Left lung (tissue), 10 donors: ENCODE measurements around the gene INHBC. TPM values are rescaled to one million over a fixed set of nuclear protein-coding genes. Genes with fewer than 3 reads are reported as not detected.

ENCODE experiments used
- ATAC-seq: fragments of 200-7000 bp; cut with Tn5 transposase; one replicate; pipeline ENCODE4 v1.9.1; 2020; ENCODE audit warnings: moderate library complexity
- DNase-seq, 4 donors: peaks; one replicate each; pipeline ENCODE4 v3.0.0-alpha.2; 2013 to 2020
- H3K27ac ChIP-seq, 2 donors: fragments of 200-600 bp; sonication (generic) in 1 of 2; one replicate each; pipeline versions ENCODE4 v1.5.0 to v1.8.0; 2020 to 2021
- H3K27me3 ChIP-seq, 2 donors: fragments of 200-600 bp; sonication (generic) in 1 of 2; one replicate each; pipeline versions ENCODE4 v1.5.0 to v1.8.0; 2020 to 2021
- H3K36me3 ChIP-seq, 2 donors: fragments of 200-600 bp; sonication (generic) in 1 of 2; one replicate each; pipeline versions ENCODE4 v1.5.0 to v1.8.0; 2020 to 2021
- H3K4me1 ChIP-seq, 2 donors: fragments of 200-600 bp; one replicate each; pipeline ENCODE4 v1.8.0; 2021
- H3K4me3 ChIP-seq, 2 donors: fragments of 200-600 bp; sonication (generic) in 1 of 2; one replicate each; pipeline versions ENCODE4 v1.5.0 to v1.8.0; 2020 to 2021; ENCODE audit warnings: mild to moderate bottlenecking in 1 of 2
- H3K9me3 ChIP-seq, 2 donors: fragments of 200-600 bp; sonication (generic) in 1 of 2; one replicate each; pipeline versions ENCODE4 v1.5.0 to v1.8.0; 2020 to 2021
- CTCF ChIP-seq, 2 donors: fragments of 200-600 bp; sonication (generic) in 1 of 2; IDR thresholded peaks; one replicate each; pipeline versions ENCODE4 v1.5.0 to v1.8.0; 2021; ENCODE audit warnings: antibody characterized with exemption in 2 of 2
- intact Hi-C, 2 donors: fragments of 100-400 bp; cut with DNase I; formaldehyde crosslinking; loops; one replicate each; pipeline versions ENCODE4 v1.11.2 to v1.14.2; 2022
- polyA plus RNA-seq, 6 donors: library from polyadenylated mRNA; unstranded; fragments of 120-200 nt; gene quantifications; one replicate each; pipeline ENCODE4 v1.2.1, GENCODE V29; 2013; ENCODE audit not compliant: insufficient read length in 6 of 6
- total RNA-seq, 2 donors: library from RNA; stranded (reverse); fragmentation: NEBNext Ultra II Directional; extraction: Animal tissue kit (Norgen Biotek cat#: 25700); gene quantifications; one replicate each; pipeline ENCODE4 v1.2.1, GENCODE V29; 2021
- donor health status: DM: no; HTN: yes; CAD: no.
- donor health status: DM: no; HTN: no; CAD: no.

Gene INHBC
- total and polyA plus RNA-seq, 8 donors: 0.16 to 0.29 (median 0.24) TPM; not detected in 3

- intact Hi-C loops: no loop called here
- ATAC-seq: no peak
- no peak for TF ChIP-seq CTCF (IDR thresholded peaks at IDR 0.05)
These were observed 63.5 kb downstream of the INHBC start for GRCh38 chr12:57498132-57498502.

GRCh38 chr12:57498571-57498970 is 64.0 kb downstream of the INHBC start:
- no peak overlapping the region for H3K4me3 ChIP-seq
- no peaks in the 10 kb centered on the region for H3K9me3 ChIP-seq
- H3K4me1 ChIP-seq: peaks cover 0 to 8% of the 10 kb centered on the region in 2 donors
- no peaks in the 10 kb centered on the region for H3K27me3 ChIP-seq
- no peak for TF ChIP-seq CTCF (IDR thresholded peaks at IDR 0.05)
- DNase-seq: no peak
- intact Hi-C loops: no loop called here
- no peak overlapping the region for H3K27ac ChIP-seq
- peaks cover 0 to 89% of the 10 kb centered on the region in 2 donors for H3K36me3 ChIP-seq
- no peak for ATAC-seq

More at GRCh38 chr12:57498132-57498502, 63.5 kb downstream of the INHBC start:
- Histone ChIP-seq H3K9me3 (no peaks in the 10 kb centered on the region), H3K36me3 (peaks cover 0 to 85% of the 10 kb centered on the region in 2 donors), H3K4me3 (no peak overlapping the region), H3K4me1 (peaks cover 0 to 8% of the 10 kb centered on the region in 2 donors), H3K27me3 (no peaks in the 10 kb centered on the region), H3K27ac (no peak overlapping the region)
- DNase-seq: no peak

GRCh38 chr12:57500213-57500612 is 65.6 kb downstream of the INHBC start:
- no peak for TF ChIP-seq CTCF (IDR thresholded peaks at IDR 0.05)
- Histone ChIP-seq H3K4me3 (no peak overlapping the region), H3K27me3 (no peaks in the 10 kb centered on the region), H3K9me3 (no peaks in the 10 kb centered on the region), H3K27ac (no peak overlapping the region), H3K36me3 (peaks cover 0 to 94% of the 10 kb centered on the region in 2 donors), H3K4me1 (peaks cover 0 to 8% of the 10 kb centered on the region in 2 donors)
- ATAC-seq (no peak), DNase-seq (no peak)
- intact Hi-C loops: no loop called here

Other genes starting within 250 kb of the INHBC start
- 1 to 10 TPM in 1 of 2 donors, under 1 TPM in 1; 0.93 to 1.0 TPM for gene NXPH4, start 218.0 kb upstream of the INHBC start, total RNA-seq
- 1 to 10 TPM in 4 of 6 donors, under 1 TPM in 2; 0.67 to 1.7 (median 1.4) TPM for gene NXPH4, start 218.0 kb upstream of the INHBC start, polyA plus RNA-seq
- 100 to 1,000 TPM in 1 of 2 donors, 10 to 100 TPM in 1; 64.7 to 116 TPM for gene SHMT2, start 205.1 kb upstream of the INHBC start, total RNA-seq
- 10 to 100 TPM; 65.8 to 82.4 (median 75.6) TPM for gene SHMT2, start 205.1 kb upstream of the INHBC start, polyA plus RNA-seq
- 1 to 10 TPM; 3.4 to 5.0 TPM for gene STAC3, start 183.6 kb upstream of the INHBC start, total RNA-seq
- 1 to 10 TPM; 2.9 to 5.1 (median 3.4) TPM for gene STAC3, start 183.6 kb upstream of the INHBC start, polyA plus RNA-seq
- 10 to 100 TPM; 52.4 to 62.5 TPM for gene R3HDM2, start 3.7 kb upstream of the INHBC start, total RNA-seq
- 10 to 100 TPM; 66.5 to 92.3 (median 83.8) TPM for gene R3HDM2, start 3.7 kb upstream of the INHBC start, polyA plus RNA-seq
- under 1 TPM in 1 of 2 donors, not detected in 1; 0.52 TPM for gene INHBE, start 20.5 kb downstream of the INHBC start, total RNA-seq
- gene INHBE, start 20.5 kb downstream of the INHBC start, polyA plus RNA-seq: 1 to 10 TPM in 2 of 6 donors, under 1 TPM in 4; 0.58 to 1.4 (median 0.78) TPM
- 1 to 10 TPM; 1.9 to 7.2 TPM for gene GLI1, start 25.0 kb downstream of the INHBC start, total RNA-seq
- 10 to 100 TPM; 27.7 to 38.3 (median 33.0) TPM for gene GLI1, start 25.0 kb downstream of the INHBC start, polyA plus RNA-seq
- 100 to 1,000 TPM in 1 of 2 donors, 10 to 100 TPM in 1; 24.2 to 125 TPM for gene ARHGAP9, start 45.1 kb downstream of the INHBC start, total RNA-seq
- 1 to 10 TPM; 4.4 to 6.4 (median 5.2) TPM for gene ARHGAP9, start 45.1 kb downstream of the INHBC start, polyA plus RNA-seq
- 100 to 1,000 TPM; 113 to 168 TPM for gene MARS1, start 53.3 kb downstream of the INHBC start, total RNA-seq
- 100 to 1,000 TPM in 3 of 6 donors, 10 to 100 TPM in 3; 92.5 to 153 (median 103) TPM for gene MARS1, start 53.3 kb downstream of the INHBC start, polyA plus RNA-seq
- 10 to 100 TPM; 18.3 to 27.2 TPM for gene DDIT3, start 85.7 kb downstream of the INHBC start, total RNA-seq
- 10 to 100 TPM; 16.4 to 29.4 (median 19.3) TPM for gene DDIT3, start 85.7 kb downstream of the INHBC start, polyA plus RNA-seq
- gene MBD6, start 88.0 kb downstream of the INHBC start, total RNA-seq: 100 to 1,000 TPM in 1 of 2 donors, 10 to 100 TPM in 1; 69.1 to 111 TPM
- 10 to 100 TPM; 61.3 to 84.6 (median 73.2) TPM for gene MBD6, start 88.0 kb downstream of the INHBC start, polyA plus RNA-seq
- 100 to 1,000 TPM; 104 to 111 TPM for gene DCTN2, start 112.4 kb downstream of the INHBC start, total RNA-seq
- gene DCTN2, start 112.4 kb downstream of the INHBC start, polyA plus RNA-seq: 100 to 1,000 TPM; 150 to 162 (median 156) TPM
- gene KIF5A, start 115.3 kb downstream of the INHBC start, total RNA-seq: under 1 TPM; 0.38 to 0.50 TPM
- gene KIF5A, start 115.3 kb downstream of the INHBC start, polyA plus RNA-seq: 1 to 10 TPM; 4.3 to 6.5 (median 5.4) TPM
- gene PIP4K2C, start 156.4 kb downstream of the INHBC start, total RNA-seq: 10 to 100 TPM; 43.4 to 44.1 TPM
- 10 to 100 TPM; 17.0 to 22.2 (median 21.3) TPM for gene PIP4K2C, start 156.4 kb downstream of the INHBC start, polyA plus RNA-seq
- 10 to 100 TPM; 20.1 to 30.4 TPM for gene DTX3, start 170.0 kb downstream of the INHBC start, total RNA-seq
- 10 to 100 TPM; 51.3 to 64.8 (median 57.2) TPM for gene DTX3, start 170.0 kb downstream of the INHBC start, polyA plus RNA-seq
- 10 to 100 TPM; 16.5 to 20.0 TPM for gene ARHGEF25, start 176.7 kb downstream of the INHBC start, total RNA-seq
- gene ARHGEF25, start 176.7 kb downstream of the INHBC start, polyA plus RNA-seq: 10 to 100 TPM; 45.1 to 53.4 (median 46.4) TPM
- 1 to 10 TPM; 2.0 to 3.8 TPM for gene B4GALNT1, start 198.4 kb downstream of the INHBC start, total RNA-seq
- gene B4GALNT1, start 198.4 kb downstream of the INHBC start, polyA plus RNA-seq: 1 to 10 TPM in 5 of 6 donors, under 1 TPM in 1; 0.78 to 1.8 (median 1.3) TPM